ENCODE results near the gene GBP3. TPM values are rescaled to one million over a fixed set of nuclear protein-coding genes. Genes with fewer than 3 reads are reported as not detected.
"Not testable (repeated sequence)": the region's sequence is repeated elsewhere in the genome, so short reads cannot be mapped to it uniquely, and the experiment has no call there.

Gene GBP3
- total RNA-seq, 4 donors from 2014 or later, result 11.9 to 21.1 (median 16.1) TPM

- 94% methylated on average over 1 of the region's 1 CpG for WGBS
- Histone ChIP-seq H3K27ac (replicated peaks in 1 of 4) (no peak overlapping the region), H3K4me1 (no peaks in the 10 kb centered on the region), H3K36me3 (no peaks in the 10 kb centered on the region), H3K27me3 (no peaks in the 10 kb centered on the region), H3K4me3 (no peak overlapping the region), H3K9me3 (no peaks in the 10 kb centered on the region)
- no peak for TF ChIP-seq EP300 (IDR thresholded peaks at IDR 0.05)
- TF ChIP-seq CTCF (IDR thresholded peaks at IDR 0.05), result no peak
- TF ChIP-seq POLR2AphosphoS5 (IDR thresholded peaks at IDR 0.05), result no peak
- TF ChIP-seq POLR2A (IDR thresholded peaks at IDR 0.05; ENCODE audit: low read depth), result no peak
- intact Hi-C loops (cut with DNase I), result no loop called here
- DNase-seq (ENCODE audit: extremely low spot score), result no peak
These were observed 19.1 kb upstream of the GBP3 start for GRCh38 chr1:89041721-89042120.

GRCh38 chr1:89041119-89041641 lies 18.5 kb upstream of the GBP3 start:
- Histone ChIP-seq H3K4me3 (no peak overlapping the region), H3K36me3 (no peaks in the 10 kb centered on the region), H3K27me3 (no peaks in the 10 kb centered on the region), H3K4me1 (no peaks in the 10 kb centered on the region), H3K27ac (replicated peaks in 1 of 4) (no peak overlapping the region), H3K9me3 (no peaks in the 10 kb centered on the region)
- TF ChIP-seq EP300 (IDR thresholded peaks at IDR 0.05) (no peak), CTCF (IDR thresholded peaks at IDR 0.05) (no peak), POLR2AphosphoS5 (IDR thresholded peaks at IDR 0.05) (no peak), POLR2A (IDR thresholded peaks at IDR 0.05; ENCODE audit: low read depth) (no peak)
- no peak for DNase-seq (ENCODE audit: extremely low spot score)
- intact Hi-C loops (cut with DNase I), result no loop called here
- 86% methylated on average over 3 of the region's 3 CpGs for WGBS

- 100% methylated on average over 1 of the region's 1 CpG for WGBS
- H3K9me3 ChIP-seq, result no peaks in the 10 kb centered on the region
- H3K36me3 ChIP-seq, result no peaks in the 10 kb centered on the region
- TF ChIP-seq POLR2A (IDR thresholded peaks at IDR 0.05; ENCODE audit: low read depth) (no peak), POLR2AphosphoS5 (IDR thresholded peaks at IDR 0.05) (no peak), CTCF (IDR thresholded peaks at IDR 0.05) (no peak), EP300 (IDR thresholded peaks at IDR 0.05) (no peak)
- DNase-seq (ENCODE audit: extremely low spot score), result no peak
- intact Hi-C loops (cut with DNase I), result no loop called here
- H3K27ac ChIP-seq (replicated peaks in 1 of 4), result no peak overlapping the region
- H3K4me3 ChIP-seq, result no peak overlapping the region
- H3K27me3 ChIP-seq, result no peaks in the 10 kb centered on the region
- no peaks in the 10 kb centered on the region for H3K4me1 ChIP-seq
These were observed 17.6 kb upstream of the GBP3 start for GRCh38 chr1:89040315-89040626.

- H3K4me1 ChIP-seq, result no peaks in the 10 kb centered on the region
- H3K36me3 ChIP-seq, result no peaks in the 10 kb centered on the region
- intact Hi-C loops (cut with DNase I), result no loop called here
- no peaks in the 10 kb centered on the region for H3K9me3 ChIP-seq
- TF ChIP-seq CTCF (IDR thresholded peaks at IDR 0.05) (no peak), POLR2AphosphoS5 (IDR thresholded peaks at IDR 0.05) (no peak), POLR2A (IDR thresholded peaks at IDR 0.05; ENCODE audit: low read depth) (no peak), EP300 (IDR thresholded peaks at IDR 0.05) (no peak)
- WGBS, result 88% methylated on average over 1 of the region's 1 CpG
- DNase-seq (ENCODE audit: extremely low spot score), result no peak
- no peak overlapping the region for H3K4me3 ChIP-seq
- no peaks in the 10 kb centered on the region for H3K27me3 ChIP-seq
- no peak overlapping the region for H3K27ac ChIP-seq (replicated peaks in 1 of 4)
These were observed 14.5 kb upstream of the GBP3 start for GRCh38 chr1:89037186-89037585.

- Histone ChIP-seq H3K36me3 (no peaks in the 10 kb centered on the region), H3K27ac (replicated peaks in 1 of 4) (no peak overlapping the region), H3K4me1 (no peaks in the 10 kb centered on the region), H3K27me3 (no peaks in the 10 kb centered on the region), H3K9me3 (no peaks in the 10 kb centered on the region), H3K4me3 (no peak overlapping the region)
- DNase-seq (ENCODE audit: extremely low spot score), result no peak
- TF ChIP-seq EP300 (IDR thresholded peaks at IDR 0.05), result no peak
- TF ChIP-seq POLR2AphosphoS5 (IDR thresholded peaks at IDR 0.05), result no peak
- no peak for TF ChIP-seq CTCF (IDR thresholded peaks at IDR 0.05)
- no peak for TF ChIP-seq POLR2A (IDR thresholded peaks at IDR 0.05; ENCODE audit: low read depth)
- intact Hi-C loops (cut with DNase I), result no loop called here
- WGBS, result 88% methylated on average over 1 of the region's 1 CpG
These were observed 12.4 kb upstream of the GBP3 start for GRCh38 chr1:89035080-89035479.

GRCh38 chr1:89034004-89034403 lies 11.3 kb upstream of the GBP3 start:
- H3K4me1 ChIP-seq; H3K4me3 ChIP-seq; DNase-seq (ENCODE audit: extremely low spot score); H3K9me3 ChIP-seq; H3K27ac ChIP-seq (replicated peaks in 1 of 4); H3K27me3 ChIP-seq; H3K36me3 ChIP-seq; intact Hi-C loops (cut with DNase I): not testable (repeated sequence)
- WGBS, result 85% methylated on average over 5 of the region's 5 CpGs

GRCh38 chr1:89029051-89029450 lies 6.4 kb upstream of the GBP3 start:
- H3K9me3 ChIP-seq, result not testable (repeated sequence)
- 94% methylated on average over 2 of the region's 2 CpGs for WGBS

More at GRCh38 chr1:89029051-89029450, 6.4 kb upstream of the GBP3 start:
- H3K27ac ChIP-seq (replicated peaks in 1 of 4); DNase-seq (ENCODE audit: extremely low spot score); H3K4me3 ChIP-seq; intact Hi-C loops (cut with DNase I); H3K4me1 ChIP-seq; H3K27me3 ChIP-seq; H3K36me3 ChIP-seq: not testable (repeated sequence)
